Breast epithelium (tissue), 4 donors: ENCODE data around the gene TMEM218. TPM values are rescaled to one million over a fixed set of nuclear protein-coding genes. Genes with fewer than 3 reads are reported as not detected.

ENCODE experiments used
- DNase-seq, 2 donors: peaks; one replicate each; pipeline ENCODE4 v3.0.0-alpha.2; 2019; ENCODE audit warnings: low spot score in 2 of 2
- H3K27ac ChIP-seq, 2 donors: fragments of 200-600 bp; sonication (generic) in 1 of 2; one replicate each; pipeline ENCODE4 v1.5.1; 2016 to 2019; ENCODE audit warnings: mild to moderate bottlenecking in 1 of 2
- H3K27me3 ChIP-seq, 2 donors: fragments of 200-600 bp; sonication (generic) in 1 of 2; one replicate each; pipeline versions ENCODE4 v1.5.1 to v1.6.0; 2017 to 2019; ENCODE audit warnings: control low read depth in 1 of 2, mild to moderate bottlenecking in 1 of 2
- H3K36me3 ChIP-seq: fragments of 200-600 bp; one replicate; pipeline ENCODE4 v1.5.1; 2019
- H3K4me1 ChIP-seq, 2 donors: fragments of 200-600 bp; sonication (generic); one replicate each; pipeline ENCODE4 v1.5.1; 2016 to 2019; ENCODE audit warnings: control low read depth in 1 of 2
- H3K4me3 ChIP-seq, 3 donors: fragments of 200-600 bp; sonication (generic); 1 replicate in 2 of 3; 2 replicates in 1 of 3; pipeline ENCODE4 v1.5.1; 2016 to 2019; ENCODE audit warnings: mild to moderate bottlenecking in 3 of 3, moderate library complexity in 2 of 3
- H3K9me3 ChIP-seq, 2 donors: fragments of 200-600 bp; sonication (generic) in 1 of 2; one replicate each; pipeline ENCODE4 v1.5.1; 2016 to 2019; ENCODE audit warnings: control low read depth in 1 of 2
- CTCF ChIP-seq, 3 donors: fragments of 450-650 bp; IDR thresholded peaks; one replicate each; pipeline ENCODE4 v1.5.1; 2016 to 2017; ENCODE audit warnings: antibody characterized with exemption in 3 of 3, mild to moderate bottlenecking in 3 of 3, moderate library complexity in 3 of 3
- POLR2A ChIP-seq: fragments of 450-650 bp; IDR thresholded peaks from one replicate; pipeline ENCODE4 v1.6.1; 2016; ENCODE audit warnings: antibody characterized with exemption, mild to moderate bottlenecking, moderate library complexity
- POLR2AphosphoS5 ChIP-seq, 3 donors: sonication (generic); formaldehyde crosslinking; IDR thresholded peaks; one replicate each; pipeline ENCODE4 v1.6.1; 2017; ENCODE audit warnings: antibody characterized with exemption in 3 of 3
- intact Hi-C: fragments of 100-400 bp; cut with DNase I; formaldehyde crosslinking; loops from one replicate; pipeline ENCODE4 v1.15.1; 2023; ENCODE audit warnings: low total_unique reads
- total RNA-seq, 3 donors: library from RNA; depleted of rRNA; stranded (reverse); fragments of >200 nt; gene quantifications; one replicate each; pipeline ENCODE4 v1.1.0, GENCODE V29; 2016

Gene TMEM218
- total RNA-seq, 3 donors from 2014 or later: 20.6 to 26.2 (median 22.4) TPM

GRCh38 chr11:125078516-125079140 lies 32.8 kb downstream of the TMEM218 start:
- Histone ChIP-seq H3K27ac (no peak overlapping the region), H3K36me3 (no peaks in the 10 kb centered on the region), H3K9me3 (no peaks in the 10 kb centered on the region), H3K4me3 (no peak overlapping the region), H3K4me1 (no peaks in the 10 kb centered on the region), H3K27me3 (no peaks in the 10 kb centered on the region)
- no peak for DNase-seq
- TF ChIP-seq POLR2A: no peak
- TF ChIP-seq POLR2AphosphoS5 (IDR thresholded peaks at IDR 0.05): no peak
- no peak for TF ChIP-seq CTCF (IDR thresholded peaks at IDR 0.05)
- intact Hi-C loops: no loop called here

GRCh38 chr11:125078016-125078415 lies 33.4 kb downstream of the TMEM218 start:
- no peak for TF ChIP-seq CTCF (IDR thresholded peaks at IDR 0.05)
- TF ChIP-seq POLR2A: no peak
- no peak for TF ChIP-seq POLR2AphosphoS5 (IDR thresholded peaks at IDR 0.05)
- intact Hi-C loops: no loop called here
- no peak overlapping the region for H3K4me3 ChIP-seq
- no peaks in the 10 kb centered on the region for H3K4me1 ChIP-seq
- H3K36me3 ChIP-seq: no peaks in the 10 kb centered on the region
- no peaks in the 10 kb centered on the region for H3K27me3 ChIP-seq
- H3K9me3 ChIP-seq: no peaks in the 10 kb centered on the region
- no peak for DNase-seq
- H3K27ac ChIP-seq: no peak overlapping the region

- Histone ChIP-seq H3K27me3 (no peaks in the 10 kb centered on the region), H3K4me1 (no peaks in the 10 kb centered on the region)
- intact Hi-C loops: no loop called here
Measured at GRCh38 chr11:125076378-125076945, 35.0 kb downstream of the TMEM218 start.

GRCh38 chr11:125075900-125076317 lies 35.5 kb downstream of the TMEM218 start:
- intact Hi-C loops: no loop called here
- Histone ChIP-seq H3K4me3 (no peak overlapping the region), H3K9me3 (no peaks in the 10 kb centered on the region), H3K27me3 (no peaks in the 10 kb centered on the region), H3K27ac (no peak overlapping the region), H3K36me3 (no peaks in the 10 kb centered on the region), H3K4me1 (no peaks in the 10 kb centered on the region)
- no peak for TF ChIP-seq POLR2A
- no peak for TF ChIP-seq CTCF (IDR thresholded peaks at IDR 0.05)
- TF ChIP-seq POLR2AphosphoS5 (IDR thresholded peaks at IDR 0.05): no peak
- DNase-seq: no peak

More at GRCh38 chr11:125076378-125076945, 35.0 kb downstream of the TMEM218 start:
- Histone ChIP-seq H3K27ac (no peak overlapping the region), H3K4me3 (no peak overlapping the region), H3K36me3 (no peaks in the 10 kb centered on the region), H3K9me3 (no peaks in the 10 kb centered on the region)
- TF ChIP-seq CTCF (IDR thresholded peaks at IDR 0.05) (no peak), POLR2A (no peak), POLR2AphosphoS5 (IDR thresholded peaks at IDR 0.05) (no peak)
- no peak for DNase-seq

- Histone ChIP-seq H3K4me3 (no peak overlapping the region), H3K27me3 (no peaks in the 10 kb centered on the region), H3K36me3 (no peaks in the 10 kb centered on the region), H3K9me3 (no peaks in the 10 kb centered on the region), H3K4me1 (no peaks in the 10 kb centered on the region), H3K27ac (no peak overlapping the region)
- intact Hi-C loops: no loop called here
- DNase-seq: no peak
- TF ChIP-seq POLR2AphosphoS5 (IDR thresholded peaks at IDR 0.05): no peak
- TF ChIP-seq CTCF (IDR thresholded peaks at IDR 0.05): no peak
- TF ChIP-seq POLR2A: no peak
Measured at GRCh38 chr11:125075242-125075625, 36.2 kb downstream of the TMEM218 start.
